H1 (cell line): ENCODE results near the gene OR2AG2. TPM values are rescaled to one million over a fixed set of nuclear protein-coding genes. Genes with fewer than 3 reads are reported as not detected.

ENCODE experiments used
- CTCF ChIP-seq, 3 experiments: IDR thresholded peaks; 1 replicate in 2 of 3; 2 replicates in 1 of 3; pipeline versions ENCODE4 v1.5.1 to v1.6.1; 2011; ENCODE audit warnings: low read length in 3 of 3, mild to moderate bottlenecking in 3 of 3, inconsistent platforms in 2 of 3, low read depth in 1 of 3, moderate library complexity in 1 of 3; ENCODE audit not compliant: insufficient read depth in 1 of 3; ENCODE audit errors: control extremely low read depth in 1 of 3
- E2F6 ChIP-seq: IDR thresholded peaks from 2 replicates; pipeline ENCODE4 v1.6.1; 2012; ENCODE audit warnings: inconsistent platforms
- SP2 ChIP-seq: IDR thresholded peaks from 2 replicates; pipeline ENCODE4 v1.6.1; 2012; ENCODE audit warnings: mild to moderate bottlenecking, low read length, inconsistent platforms
- polyA plus RNA-seq, 7 experiments: library from polyadenylated mRNA; depleted of rRNA in 3 of 7; stranded (reverse) in 5 of 7; unstranded in 2 of 7; fragments of >200 nt in 5 of 7; fragments of 200-250 nt in 2 of 7; gene quantifications; 1 replicate in 5 of 7; 2 replicates in 1 of 7; 4 replicates in 1 of 7; pipeline versions ENCODE4 v1.2.1 to v1.2.3, GENCODE V29; 2011 to 2013; ENCODE audit warnings: missing spikeins in 2 of 7, mixed read lengths in 2 of 7
- total RNA-seq: library from RNA; stranded (reverse); fragmentation: NEBNext Ultra II Directional; extraction: Animal tissue kit (Norgen Biotek cat#: 25700); gene quantifications from 2 replicates; pipeline ENCODE4 v1.2.1, GENCODE V29; 2021

The OR2AG2 gene
- total and polyA plus RNA-seq, 2 of the 8 experiments (the other 6 are each of a cell fraction or from before 2014, with no cell fraction given): 0.22 to 0.74 TPM

GRCh38 chr11:6817694-6818093, 45.9 kb upstream of the OR2AG2 start (continued):
- TF ChIP-seq SP2 (no peak), E2F6 (no peak), CTCF (IDR thresholded peaks at IDR 0.05; ENCODE audit: control extremely low read depth in 1 of 3, insufficient read depth in 1 of 3, low read depth in 1 of 3, low read length in 3 of 3) (peak; percentile 41 to 58 (median 53))
